HG03571 (cell line): ENCODE measurements around the gene ESRRG.

Experiments
- ATAC-seq: cut with Tn5 transposase; IDR thresholded peaks from one replicate; pipeline ENCODE4 v1.9.1; 2021; ENCODE audit not compliant: unreplicated experiment

Gene ESRRG

DNA sequence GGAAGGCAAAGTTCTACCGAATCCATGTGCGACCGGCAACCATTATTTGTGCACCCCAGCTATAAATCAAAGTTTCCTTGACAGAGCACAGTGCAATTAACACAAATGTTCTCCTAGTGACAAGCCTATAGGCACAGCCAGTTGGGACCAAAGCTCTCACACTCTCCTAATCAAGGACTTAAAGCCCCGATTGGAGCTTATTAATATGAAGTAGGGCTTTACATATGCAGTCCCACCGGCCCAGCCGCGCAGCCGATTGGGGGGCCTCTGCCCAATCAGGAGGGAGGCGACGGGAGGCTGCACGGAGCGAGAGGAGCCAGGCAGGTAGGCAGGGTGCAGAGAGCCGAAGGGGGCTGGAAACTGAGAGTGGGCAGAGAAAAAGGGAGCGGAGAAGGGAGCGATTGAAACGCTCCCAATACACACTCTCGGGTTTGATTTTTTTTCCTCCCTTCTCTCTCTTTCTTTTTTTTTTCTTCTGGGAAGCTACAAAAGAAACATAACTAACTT, at the start of gene ESRRG:
Gene ESRRG (minus strand): TSS at position 156 of the 507 bp plus-strand sequence. CDS start 130 bp downstream, at position 26.
- no peak for ATAC-seq

DNA sequence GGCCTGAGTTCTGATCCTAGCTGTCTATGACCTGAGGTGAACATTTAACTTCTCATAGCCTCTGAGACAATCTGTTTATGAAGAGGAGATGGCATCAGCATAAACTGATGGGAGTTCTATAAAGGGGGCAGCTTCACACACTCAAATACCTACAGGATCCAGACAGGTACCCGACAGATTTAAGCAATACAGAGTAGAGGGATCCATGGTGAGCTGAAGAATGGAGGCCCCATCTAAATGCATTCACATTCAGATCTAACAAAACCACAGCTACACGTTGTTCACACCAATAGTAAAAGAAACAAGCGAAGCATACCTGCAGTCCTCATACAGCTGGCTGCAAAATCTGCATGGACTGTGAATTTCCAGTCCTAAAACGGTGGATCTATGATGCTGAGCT, 48.7 kb upstream of the ESRRG start:
- no peak for ATAC-seq

DNA sequence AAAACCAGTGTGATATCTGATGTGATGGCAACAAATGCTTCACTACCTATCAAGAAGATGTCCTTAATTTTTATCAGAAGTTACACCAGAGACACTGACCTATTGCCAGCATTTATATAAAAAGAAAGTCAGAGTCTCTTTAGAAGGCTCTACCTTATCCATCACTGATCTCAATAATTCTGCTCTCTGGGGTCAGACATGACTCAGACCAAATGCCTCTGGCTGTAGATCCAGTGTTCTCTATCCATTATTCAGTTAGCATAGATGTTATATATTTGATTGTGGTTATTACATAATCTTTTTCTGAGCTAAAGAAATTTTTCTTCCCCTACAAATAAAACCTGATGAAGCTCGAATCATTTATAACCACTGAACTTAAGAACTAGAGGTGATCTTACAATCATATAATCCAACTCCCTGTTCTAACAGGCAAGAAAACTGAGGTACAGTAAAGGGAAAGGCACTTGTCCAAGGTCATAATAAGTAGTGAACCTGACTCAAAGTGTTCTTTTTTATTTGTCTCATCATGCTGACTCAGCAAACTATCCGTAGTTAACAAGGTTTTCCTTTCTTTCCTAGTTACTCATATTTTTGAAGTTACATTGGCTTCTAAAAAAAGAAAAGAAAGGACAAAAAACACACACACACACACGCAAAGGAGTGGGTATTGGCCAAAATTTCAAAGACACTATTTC, 43.6 kb upstream of the ESRRG start:
- no peak for ATAC-seq

DNA sequence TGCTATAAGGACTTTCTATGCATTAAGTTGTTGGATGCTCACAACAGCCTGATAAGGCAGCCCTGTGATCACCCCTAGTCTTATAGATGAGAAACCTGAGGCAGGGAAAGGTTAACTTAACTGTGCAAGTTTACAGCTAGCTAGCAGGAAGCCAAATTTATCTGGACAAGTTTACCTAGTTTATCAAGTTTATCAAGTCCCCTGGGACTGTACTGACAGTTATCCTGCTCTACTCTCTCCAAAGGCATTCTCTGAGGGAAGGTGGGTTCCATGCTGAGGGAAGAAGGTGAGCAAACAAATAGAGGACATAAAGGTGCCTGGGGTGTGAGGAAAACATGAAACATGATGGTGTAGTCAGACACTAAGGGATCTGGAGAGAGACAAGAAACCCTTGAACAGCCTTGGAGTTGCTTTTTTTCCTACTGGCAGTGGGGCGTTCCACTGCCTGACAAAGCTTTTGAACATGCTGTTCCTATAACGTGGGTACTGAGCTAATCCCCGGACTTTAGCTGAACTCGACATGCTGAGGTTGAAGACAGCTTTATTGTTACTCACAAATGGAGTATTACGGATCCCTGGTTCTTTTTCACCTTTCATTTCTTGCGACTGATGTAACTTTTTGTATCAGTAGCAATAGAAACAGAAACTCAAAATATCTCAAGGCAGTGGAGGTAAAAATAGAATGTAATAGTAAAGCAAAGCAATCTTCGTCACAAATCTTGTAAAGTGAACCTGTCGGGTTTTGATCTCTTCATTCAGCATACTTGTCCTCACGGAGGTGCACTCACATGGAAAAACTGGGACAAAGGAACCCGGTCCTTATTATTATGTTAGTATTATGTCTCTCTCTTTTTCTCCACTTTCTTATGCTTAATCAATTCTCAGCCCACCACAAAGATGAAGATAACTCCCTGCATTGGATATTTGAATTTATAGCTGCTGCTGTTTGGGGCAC, 42.4 kb upstream of the ESRRG start:
- ATAC-seq, result no peak

DNA sequence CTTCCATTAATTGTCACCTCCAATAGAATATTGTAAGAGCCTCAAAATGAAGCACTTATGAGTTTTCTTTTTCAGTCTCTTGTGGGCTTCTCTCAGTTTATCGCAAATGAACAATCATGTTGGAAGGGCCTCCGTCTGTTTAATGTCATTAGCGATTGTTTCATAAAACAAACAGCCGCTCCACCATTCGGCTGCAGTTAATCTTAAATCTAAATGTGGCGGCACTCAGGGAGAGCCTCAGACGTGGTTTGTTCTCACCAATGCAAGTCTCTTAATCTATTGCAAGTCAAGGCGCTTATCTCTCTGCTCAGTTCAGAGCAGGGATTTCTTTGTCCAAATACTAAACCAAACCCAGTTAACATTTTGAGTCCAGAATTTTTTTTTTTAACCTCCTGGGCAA, 34.9 kb upstream of the ESRRG start:
- ATAC-seq, result no peak

DNA sequence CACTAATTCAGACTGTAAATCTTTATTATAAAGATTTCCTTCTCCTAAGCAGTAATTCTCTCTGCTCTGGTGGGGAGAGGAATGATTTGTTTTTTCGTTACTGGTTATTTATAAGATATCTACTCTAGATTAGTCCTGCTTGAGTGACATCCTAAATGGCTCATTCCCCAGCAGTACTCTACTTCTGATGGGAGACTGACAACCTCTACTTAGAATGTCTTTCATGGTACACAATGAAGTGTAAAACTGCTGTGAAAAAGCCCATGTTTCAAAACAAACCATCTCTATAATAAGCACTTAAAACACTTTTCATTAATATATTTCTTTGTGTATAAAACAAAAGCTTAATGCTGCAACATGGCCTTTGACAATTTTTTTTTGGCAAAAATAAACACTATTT, 33.9 kb upstream of the ESRRG start:
- no peak for ATAC-seq

DNA sequence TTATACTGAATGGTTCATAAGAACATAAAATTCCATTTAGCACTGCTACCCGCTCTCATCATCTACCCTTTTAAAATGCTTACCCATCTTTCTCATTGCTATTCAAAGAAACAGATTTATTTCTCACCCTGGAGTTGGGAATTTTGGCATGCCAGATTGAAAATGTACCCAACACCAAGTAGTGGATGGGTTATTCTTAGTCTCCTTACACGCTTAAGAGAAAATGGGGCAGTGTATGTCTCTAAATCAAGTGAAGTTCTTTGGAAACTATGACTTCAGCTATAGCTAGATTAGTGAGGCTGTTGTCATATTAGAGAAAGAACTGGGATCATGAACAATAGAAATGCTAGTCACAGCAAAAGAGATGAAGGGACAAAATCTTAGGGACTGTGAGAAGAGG, 27.7 kb upstream of the ESRRG start:
- ATAC-seq, result no peak

DNA sequence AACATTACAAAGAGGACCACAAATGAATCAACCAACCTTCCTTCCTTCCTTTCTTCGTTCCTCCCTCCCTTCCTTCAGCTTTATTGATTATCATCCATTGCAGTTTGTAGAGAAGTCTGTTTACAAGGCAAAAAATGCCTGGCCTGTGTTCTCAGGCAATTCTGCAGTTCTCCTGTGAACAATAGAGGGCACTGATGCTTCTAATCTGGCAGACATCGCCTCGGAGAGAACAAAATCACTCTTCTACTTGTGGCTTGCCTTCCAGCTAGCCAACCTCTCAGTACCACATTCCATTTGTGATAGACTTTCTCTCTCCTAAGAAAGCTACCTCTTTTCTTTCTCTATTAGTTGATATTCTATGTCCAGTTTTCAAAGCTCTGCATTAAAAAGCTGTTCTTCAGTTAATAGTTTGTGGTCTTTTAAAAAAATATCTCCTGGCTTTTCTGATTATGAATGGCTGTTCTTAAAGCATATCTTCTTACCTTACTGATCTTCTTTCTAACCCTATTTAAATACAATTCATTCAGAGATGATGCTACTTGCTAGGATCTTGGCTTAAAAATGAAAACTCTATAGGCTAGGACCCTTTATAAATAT, 26.9 kb upstream of the ESRRG start:
- no peak for ATAC-seq

DNA sequence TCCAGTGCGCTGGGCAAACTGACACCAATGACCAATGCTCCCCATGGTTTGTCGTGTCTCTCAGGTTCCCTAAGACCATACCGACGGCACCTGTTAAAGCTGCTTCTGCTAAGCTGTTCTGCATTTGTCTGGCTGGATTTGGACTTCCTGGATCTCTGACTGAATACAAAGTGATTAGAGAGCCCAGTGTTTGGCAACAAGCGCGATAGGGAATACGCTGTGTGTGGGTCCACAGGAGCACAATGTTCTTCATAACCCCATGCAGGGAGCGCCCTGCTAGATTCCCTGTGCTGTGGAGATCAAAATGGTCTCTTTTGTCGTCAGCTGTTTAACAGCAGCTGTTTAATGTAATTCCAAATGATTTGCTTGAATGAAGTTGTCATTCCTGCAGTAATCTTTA, 26.0 kb upstream of the ESRRG start:
- ATAC-seq, result no peak

DNA sequence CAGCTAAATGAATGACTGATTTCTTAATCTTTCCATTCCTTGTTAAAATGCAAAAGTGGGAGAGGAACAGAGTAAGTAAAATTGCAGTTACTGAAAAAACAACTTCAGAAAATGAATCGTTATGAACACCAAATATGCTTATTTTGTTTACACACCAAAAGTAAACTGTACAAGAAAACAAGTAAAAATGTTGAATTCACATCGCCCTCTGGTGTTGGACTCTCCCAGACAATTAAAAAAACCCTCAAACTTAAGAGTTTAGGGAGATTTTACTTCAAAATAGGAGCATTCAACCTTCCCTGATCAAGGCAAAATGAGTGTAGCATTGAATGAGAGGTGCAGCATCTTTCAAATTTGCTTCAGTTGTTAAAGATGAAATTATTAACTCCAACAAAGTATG, 19.4 kb upstream of the ESRRG start:
- no peak for ATAC-seq

DNA sequence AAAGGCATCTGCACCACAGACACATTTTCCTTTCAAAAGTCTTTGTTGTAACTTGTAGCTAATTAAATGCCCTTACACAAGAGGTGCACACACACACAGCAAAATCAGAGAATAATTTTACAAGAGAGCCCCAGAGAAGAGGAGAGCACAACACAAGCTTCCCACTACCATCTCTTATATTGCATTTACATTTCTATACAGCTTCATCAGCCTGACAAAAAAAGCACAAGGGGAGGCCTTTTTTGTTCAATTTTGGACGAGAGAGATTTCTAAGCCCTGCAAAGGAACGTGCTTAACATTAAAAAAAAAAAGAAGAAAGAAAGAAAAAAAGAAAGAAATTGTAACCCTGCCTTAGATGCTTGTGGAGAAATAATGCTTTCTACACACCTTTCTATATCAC, 17.1 kb upstream of the ESRRG start:
- no peak for ATAC-seq

DNA sequence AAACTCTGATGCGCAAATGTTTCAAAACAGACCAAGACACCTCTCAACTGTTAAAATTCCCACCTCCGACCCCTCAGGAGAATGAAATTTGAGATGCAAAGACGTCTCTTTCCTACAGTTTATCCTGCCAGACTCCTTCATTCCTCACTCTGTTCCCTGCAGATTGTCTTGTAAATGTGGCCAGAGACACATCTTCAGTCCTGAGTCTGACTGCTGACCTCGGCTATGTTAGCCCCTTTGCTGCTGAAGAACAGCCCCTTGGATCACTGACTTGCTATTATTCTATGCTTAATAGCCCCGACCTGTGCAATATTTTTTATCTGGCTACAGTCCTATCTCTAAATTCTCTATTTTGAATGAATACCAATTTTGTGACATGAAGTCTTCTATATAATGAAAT, 16.6 kb upstream of the ESRRG start:
- ATAC-seq, result no peak

DNA sequence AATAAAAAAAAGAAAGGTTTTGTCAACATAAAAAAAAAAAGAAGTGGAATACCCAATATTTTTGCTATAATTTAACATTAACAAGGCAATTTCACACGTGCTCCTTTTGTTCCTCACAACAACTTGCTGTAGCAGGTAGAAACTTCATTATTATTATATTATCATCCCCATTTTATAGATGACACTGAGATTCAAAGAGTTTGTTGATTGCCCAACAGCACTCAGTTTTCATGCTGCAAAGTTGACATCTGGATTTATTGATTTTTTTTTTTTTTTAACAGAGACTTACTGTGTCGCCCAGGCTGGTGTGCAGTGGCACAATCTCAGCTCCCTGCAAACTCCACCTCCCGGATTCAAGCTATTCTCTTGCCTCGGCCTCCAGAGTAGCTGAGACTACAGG, 8.9 kb upstream of the ESRRG start:
- no peak for ATAC-seq

DNA sequence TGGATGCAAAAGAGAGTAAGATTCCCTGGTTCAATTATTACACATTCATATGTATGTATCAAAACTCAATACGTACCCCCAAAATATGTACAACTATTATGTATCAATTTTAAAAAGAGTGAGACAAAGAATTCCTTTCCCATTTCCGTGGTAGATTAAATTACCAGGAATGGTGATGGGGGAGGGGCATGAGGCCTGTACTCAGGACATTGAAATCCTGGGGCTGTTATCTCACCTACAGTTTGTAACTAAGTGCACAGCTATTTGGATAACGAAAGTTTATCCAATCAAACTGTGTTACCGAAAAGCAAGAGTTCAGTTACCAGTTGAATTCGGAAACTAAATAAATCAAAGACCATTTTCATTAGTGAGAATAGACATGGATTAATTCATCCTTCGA, 8.3 kb upstream of the ESRRG start:
- no peak for ATAC-seq

DNA sequence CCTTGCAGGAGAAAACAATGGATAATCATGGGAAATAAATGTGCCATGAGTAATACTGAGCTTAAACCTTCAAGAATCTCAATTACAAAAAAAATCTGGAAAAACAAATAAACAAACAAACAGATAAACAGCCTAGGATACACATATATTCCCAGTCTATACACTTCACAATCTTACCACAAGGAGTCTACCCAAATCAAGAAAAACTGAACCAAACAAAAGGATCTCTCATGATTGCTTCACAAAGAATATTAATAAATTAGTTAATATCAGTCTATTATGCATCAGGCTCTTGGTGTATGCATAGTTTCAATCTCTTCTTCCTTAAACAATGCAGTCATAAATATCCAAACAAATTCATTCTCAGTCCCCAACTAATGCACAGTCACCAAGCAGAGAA, 3.2 kb upstream of the ESRRG start:
- ATAC-seq, result no peak

DNA sequence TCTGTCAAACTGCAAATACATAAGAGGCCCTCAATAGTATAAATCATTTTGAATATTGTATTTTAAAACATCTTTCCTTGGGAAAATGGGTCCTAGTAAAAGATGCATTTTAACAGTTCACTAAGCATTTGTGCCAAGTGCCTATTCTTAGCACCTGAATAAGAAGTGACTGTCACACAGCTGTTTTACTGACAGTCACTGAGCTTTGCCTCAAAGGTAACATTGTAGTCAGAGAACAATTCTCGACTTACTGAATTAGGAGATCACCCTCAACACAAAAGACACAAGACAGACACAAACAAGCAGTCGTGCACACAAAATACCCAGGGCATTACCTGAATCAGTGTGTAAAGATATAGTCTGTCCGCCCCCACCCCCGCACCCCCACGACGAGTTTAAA, 408 bp downstream of the ESRRG start:
- ATAC-seq, result no peak

DNA sequence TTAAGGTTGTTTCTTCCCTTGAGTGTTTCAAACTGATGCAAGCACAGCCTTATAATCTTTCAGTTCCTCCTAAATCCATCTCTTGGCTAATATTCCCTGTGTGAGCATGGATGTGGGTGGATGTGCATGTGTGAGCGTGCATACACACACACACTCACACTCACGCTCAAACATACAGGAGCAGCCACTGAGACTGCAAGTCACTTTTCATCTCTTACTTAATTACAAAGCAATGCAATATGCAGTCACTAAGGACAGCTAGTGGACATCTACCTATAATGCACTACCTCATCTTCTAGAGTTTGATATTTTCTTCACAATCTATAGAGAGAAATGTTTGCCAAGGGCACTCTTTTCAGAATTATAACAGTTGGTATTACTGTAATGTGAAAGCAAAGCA, 1.4 kb downstream of the ESRRG start:
- ATAC-seq, result no peak

DNA sequence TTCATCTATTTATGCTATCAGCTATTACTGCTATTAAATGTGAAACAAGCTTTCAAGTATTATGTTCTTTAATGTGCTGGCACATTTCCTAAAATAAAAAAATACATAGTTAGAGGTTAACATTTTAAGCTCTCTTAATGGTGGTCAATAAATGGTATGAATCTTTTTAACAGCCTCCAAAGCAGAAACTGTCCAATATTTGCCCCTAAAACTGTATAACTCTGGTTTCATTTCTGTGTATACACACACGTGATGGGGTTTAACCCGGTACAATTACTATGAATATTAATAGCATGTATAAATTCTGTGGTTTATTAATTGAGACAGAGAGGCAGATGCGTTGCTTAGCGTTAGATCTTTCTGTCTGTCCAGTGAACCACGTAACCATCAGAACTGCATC, 2.2 kb downstream of the ESRRG start:
- ATAC-seq, result no peak

DNA sequence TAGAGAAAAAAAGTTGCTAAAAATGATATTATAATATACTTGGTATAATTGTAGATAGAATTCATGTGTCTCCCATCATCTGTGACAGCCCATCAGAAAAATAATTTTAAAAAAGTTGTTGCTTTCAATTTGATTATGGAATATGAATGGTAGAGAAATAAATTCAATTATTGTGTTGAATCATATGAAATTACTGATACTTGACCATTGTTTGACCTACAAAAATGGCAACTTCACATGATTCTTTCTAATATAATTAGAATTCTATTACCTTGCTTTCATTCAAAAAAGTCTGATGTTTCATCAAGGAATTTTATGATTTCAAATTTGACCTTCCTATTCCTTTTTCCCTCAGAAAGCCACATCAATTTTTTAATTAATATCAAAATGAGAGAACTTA, 11.5 kb downstream of the ESRRG start:
- ATAC-seq, result no peak

DNA sequence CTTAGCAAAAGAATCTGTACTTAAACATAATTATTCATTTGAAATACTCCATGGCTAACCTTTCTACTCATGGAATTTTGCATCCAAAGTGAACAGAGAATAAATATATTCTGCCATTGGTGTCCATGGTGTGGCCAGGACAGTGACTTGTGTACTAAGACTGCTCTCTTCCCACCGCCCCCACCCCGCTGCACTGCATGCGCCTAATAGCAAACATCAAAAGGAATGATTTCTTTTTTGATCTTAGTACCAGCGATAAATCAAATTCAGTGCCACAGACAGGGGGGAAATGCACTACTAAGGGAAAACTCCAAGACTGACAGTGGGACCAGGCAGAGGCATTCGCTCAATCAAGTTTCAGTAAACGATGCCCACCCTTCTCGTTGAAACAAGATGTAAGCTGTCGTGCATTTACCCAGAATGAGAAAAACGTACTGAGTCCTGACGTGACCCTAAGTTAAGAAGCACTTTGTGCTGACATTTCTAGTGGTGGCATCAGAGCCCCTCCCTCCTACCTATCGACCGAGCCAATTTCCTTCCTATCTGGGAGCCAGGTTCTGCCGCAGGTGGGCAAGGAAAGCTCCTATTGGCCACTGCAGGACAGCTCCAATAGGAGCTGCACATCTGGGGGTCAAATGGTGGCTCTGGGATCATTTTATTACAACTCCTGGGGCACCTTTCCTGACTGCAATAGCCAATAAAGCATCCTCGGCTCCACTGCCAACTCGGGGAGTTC, 12.5 kb downstream of the ESRRG start:
- no peak for ATAC-seq

DNA sequence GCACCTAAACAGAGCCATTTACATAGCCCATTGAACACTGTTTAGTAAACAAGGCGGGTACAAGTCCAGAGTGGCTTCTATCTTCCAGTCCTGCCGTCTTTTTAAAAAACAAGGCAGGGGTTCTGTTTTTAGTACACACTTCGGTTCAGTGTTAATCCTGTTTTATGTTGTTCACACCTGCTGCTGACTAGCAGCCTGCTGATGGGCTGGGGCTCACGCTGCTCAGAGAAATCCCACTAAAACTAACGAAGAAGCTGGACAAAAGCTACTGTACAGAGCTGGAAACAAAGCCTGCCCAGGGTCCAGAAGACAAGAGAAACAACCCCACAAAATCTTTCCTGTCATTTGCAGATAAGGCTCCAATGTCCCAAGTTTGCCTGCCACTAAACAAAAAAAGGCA, 13.2 kb downstream of the ESRRG start:
- ATAC-seq, result no peak
